Activated T-helper 2 cell treated with anti-CD3 and anti-CD28 coated beads, Interferon-gamma antibody, Interleukin-2, Interleukin-4, amounts not matched to agents 10 μg/mL and 5 μg/mL and 100 μg/mL, durations not matched to agents 14 hours and 24 hours and 36 hours (primary cell): Measurements from ENCODE around the gene MYRIP. TPM values are rescaled to one million over a fixed set of nuclear protein-coding genes. Genes with fewer than 3 reads are reported as not detected.
"Not testable (repeated sequence)": the region's sequence is repeated elsewhere in the genome, so short reads cannot be mapped to it uniquely, and the experiment has no call there.

Experiments used
- DNase-seq: peaks from one replicate; pipeline ENCODE4 v3.0.0; 2021; ENCODE audit warnings: low spot score
- H3K27ac Mint-ChIP-seq: one replicate; pipeline ENCODE4 v1.8.0; 2021; ENCODE audit warnings: mixed read lengths
- H3K27me3 Mint-ChIP-seq: one replicate; pipeline ENCODE4 v1.8.0; 2021; ENCODE audit warnings: low read depth, mixed read lengths
- H3K36me3 Mint-ChIP-seq: one replicate; pipeline ENCODE4 v1.8.0; 2021; ENCODE audit warnings: low read depth, mixed read lengths
- H3K4me1 Mint-ChIP-seq: one replicate; pipeline ENCODE4 v1.8.0; 2021; ENCODE audit warnings: low read depth, mixed read lengths
- H3K4me3 Mint-ChIP-seq: one replicate; pipeline ENCODE4 v1.8.0; 2021; ENCODE audit warnings: low read depth, mild to moderate bottlenecking, moderate library complexity, mixed read lengths
- H3K9me3 Mint-ChIP-seq: one replicate; pipeline ENCODE4 v1.8.0; 2021; ENCODE audit warnings: mixed read lengths
- intact Hi-C: fragments of 100-400 bp; cut with micrococcal nuclease; formaldehyde crosslinking; loops from one replicate; pipeline ENCODE4 v1.15.1; 2023
- total RNA-seq: library from RNA; stranded (reverse); gene quantifications from 2 replicates; pipeline ENCODE4 v1.2.3, GENCODE V29; 2022

Gene MYRIP
- total RNA-seq, 1 donor from 2014 or later, result not detected

DNA sequence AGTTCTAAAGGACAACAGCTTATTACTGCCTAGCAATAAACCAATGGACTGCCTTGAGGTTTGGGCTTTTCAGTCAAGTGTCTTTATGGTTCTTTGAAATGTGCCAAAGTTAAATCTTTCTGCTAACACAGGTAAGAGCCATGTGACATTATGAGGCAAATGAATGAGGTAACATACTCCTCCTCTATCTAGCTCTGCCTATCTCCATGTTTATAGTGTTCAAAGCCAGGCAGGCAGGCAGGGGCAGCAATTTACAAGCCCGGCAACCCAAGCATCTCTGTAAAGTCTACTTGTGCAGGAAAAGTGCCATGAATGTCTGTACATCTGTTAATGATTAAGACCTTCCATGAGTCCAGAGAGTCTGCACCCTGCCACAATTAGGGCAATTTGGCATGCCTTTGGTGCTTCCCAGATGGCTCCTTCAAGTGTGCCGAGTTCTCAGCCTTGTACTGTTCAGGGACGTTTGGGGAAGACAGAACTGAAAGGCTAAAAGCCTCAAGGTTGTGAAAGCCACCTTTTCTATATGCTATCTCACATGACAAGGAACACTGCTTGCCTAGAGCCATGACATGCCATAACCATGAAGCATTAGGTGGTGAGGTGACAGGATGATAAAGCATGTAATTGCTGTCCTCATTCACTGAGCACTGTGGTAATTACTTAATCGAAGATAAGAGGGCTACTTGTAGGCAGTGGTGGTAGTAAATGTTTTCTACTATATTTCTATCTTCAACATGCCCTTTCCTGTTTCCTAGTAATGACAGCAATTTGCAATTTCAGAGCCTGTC is 458.7 kb downstream of the MYRIP start:
- intact Hi-C loops, result no loop called here
- peaks cover 6% of the 10 kb centered on the region for H3K27me3 Mint-ChIP-seq
- no peaks in the 10 kb centered on the region for H3K9me3 Mint-ChIP-seq
- H3K4me1 Mint-ChIP-seq, result no peaks in the 10 kb centered on the region
- DNase-seq, result no peak
- H3K27ac Mint-ChIP-seq, result no peak overlapping the region
- no peaks in the 10 kb centered on the region for H3K36me3 Mint-ChIP-seq
- H3K4me3 Mint-ChIP-seq, result no peak overlapping the region

DNA sequence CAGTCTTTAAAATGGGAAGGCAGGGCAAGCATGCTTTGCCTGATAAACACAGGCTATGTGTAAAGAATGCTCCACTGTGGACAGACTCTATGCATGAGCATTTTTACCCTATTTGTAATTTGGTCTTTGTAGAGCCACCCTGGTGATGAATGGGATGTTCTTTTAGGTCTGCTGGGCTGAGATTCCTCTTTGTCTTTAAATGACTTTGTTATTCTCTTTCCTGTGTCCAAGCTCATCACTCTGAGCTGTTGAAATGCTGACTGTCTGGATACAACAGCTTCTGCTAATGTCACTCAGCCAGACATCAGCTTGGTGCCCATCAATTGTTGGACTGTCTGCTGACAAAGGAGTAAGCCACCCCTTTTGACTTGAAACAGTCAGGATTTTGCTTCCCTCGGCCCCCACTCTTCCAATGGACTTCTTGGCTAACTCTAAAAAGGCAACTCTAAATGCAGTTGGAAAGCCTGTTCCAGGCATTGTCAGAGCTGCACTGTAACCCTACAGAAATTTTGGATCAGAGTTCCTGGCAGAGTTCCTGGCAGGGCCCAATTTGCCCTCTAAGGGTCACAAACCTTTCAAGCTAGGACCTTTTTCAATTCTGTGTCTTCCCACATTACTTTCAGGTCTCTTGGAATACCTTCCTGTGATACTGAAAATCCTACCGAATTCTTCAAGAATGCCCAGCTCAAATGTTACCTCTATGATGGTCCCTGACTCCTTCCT is 459.6 kb downstream of the MYRIP start:
- DNase-seq, result no peak
- H3K4me3 Mint-ChIP-seq, result no peak overlapping the region
- H3K36me3 Mint-ChIP-seq, result no peaks in the 10 kb centered on the region
- peaks cover 6% of the 10 kb centered on the region for H3K27me3 Mint-ChIP-seq
- H3K27ac Mint-ChIP-seq, result no peak overlapping the region
- H3K9me3 Mint-ChIP-seq, result no peaks in the 10 kb centered on the region
- H3K4me1 Mint-ChIP-seq, result no peaks in the 10 kb centered on the region
- intact Hi-C loops, result no loop called here

DNA sequence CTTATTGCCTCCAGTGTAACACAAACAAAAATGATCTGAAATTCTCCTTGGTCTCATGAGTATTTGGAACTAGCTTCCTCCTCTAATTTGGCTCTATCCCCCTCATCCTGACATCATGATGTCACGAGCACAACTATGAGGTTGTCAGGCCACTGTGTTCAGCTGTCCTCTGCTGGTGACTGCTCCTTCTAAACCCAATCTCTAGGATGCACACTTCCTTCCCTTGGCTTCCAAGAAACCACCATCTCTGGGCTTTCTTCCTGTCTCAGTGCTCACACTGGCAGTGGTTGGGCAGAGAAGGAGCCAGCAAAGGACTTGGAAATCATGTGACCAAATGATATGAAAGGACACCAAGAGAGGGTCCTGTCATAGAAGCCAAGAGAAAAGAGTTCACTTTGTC is 469.4 kb downstream of the MYRIP start:
- Mint-ChIP-seq H3K27ac (no peak overlapping the region), H3K27me3 (no peaks in the 10 kb centered on the region), H3K4me3 (no peak overlapping the region), H3K36me3 (no peaks in the 10 kb centered on the region), H3K9me3 (no peaks in the 10 kb centered on the region), H3K4me1 (no peaks in the 10 kb centered on the region)
- no peak for DNase-seq
- intact Hi-C loops, result no loop called here

DNA sequence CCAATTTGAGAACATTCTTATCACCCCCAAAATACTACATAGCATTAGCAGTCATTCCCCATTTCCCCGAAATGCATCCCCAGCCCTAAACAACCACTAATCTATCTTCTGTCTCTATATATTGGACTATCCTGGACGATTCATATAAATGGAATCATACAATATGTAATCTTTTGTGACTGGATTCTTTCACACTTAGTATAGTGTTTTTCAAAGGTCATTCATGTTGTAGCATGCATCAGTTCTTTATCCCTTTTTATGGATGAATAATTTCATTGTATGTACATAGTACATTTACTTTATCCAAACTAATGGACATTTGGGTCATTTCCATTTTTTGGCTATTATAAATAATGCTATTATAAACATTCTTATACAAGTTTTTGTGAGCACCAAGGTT is 472.6 kb downstream of the MYRIP start:
- Mint-ChIP-seq H3K27ac (no peak overlapping the region), H3K36me3 (no peaks in the 10 kb centered on the region), H3K9me3 (no peaks in the 10 kb centered on the region), H3K27me3 (peaks cover 5% of the 10 kb centered on the region), H3K4me1 (no peaks in the 10 kb centered on the region), H3K4me3 (no peak overlapping the region)
- no peak for DNase-seq
- intact Hi-C loops, result no loop called here

DNA sequence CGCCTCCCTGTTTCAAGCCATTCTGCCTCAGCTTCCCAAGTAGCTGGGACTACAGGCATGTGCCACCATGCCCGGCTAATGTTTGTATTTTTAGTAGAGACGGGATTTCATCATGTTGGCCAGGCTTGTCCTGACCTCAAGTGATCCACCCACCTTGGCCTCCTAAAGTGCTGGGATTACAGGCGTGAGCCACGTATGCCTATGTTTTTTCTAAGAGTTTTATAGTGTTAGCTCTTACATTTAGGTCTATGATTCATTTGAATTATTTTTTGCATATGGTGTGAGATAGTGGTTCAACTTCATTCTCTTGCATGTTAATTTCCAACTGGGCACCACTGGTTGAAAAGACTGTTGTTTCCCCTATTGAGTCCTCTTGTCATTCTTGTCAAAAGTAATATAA is 473.6 kb downstream of the MYRIP start:
- DNase-seq, intact Hi-C loops, H3K4me3 Mint-ChIP-seq, H3K9me3 Mint-ChIP-seq, H3K4me1 Mint-ChIP-seq, H3K36me3 Mint-ChIP-seq, H3K27ac Mint-ChIP-seq, H3K27me3 Mint-ChIP-seq: not testable (repeated sequence)

DNA sequence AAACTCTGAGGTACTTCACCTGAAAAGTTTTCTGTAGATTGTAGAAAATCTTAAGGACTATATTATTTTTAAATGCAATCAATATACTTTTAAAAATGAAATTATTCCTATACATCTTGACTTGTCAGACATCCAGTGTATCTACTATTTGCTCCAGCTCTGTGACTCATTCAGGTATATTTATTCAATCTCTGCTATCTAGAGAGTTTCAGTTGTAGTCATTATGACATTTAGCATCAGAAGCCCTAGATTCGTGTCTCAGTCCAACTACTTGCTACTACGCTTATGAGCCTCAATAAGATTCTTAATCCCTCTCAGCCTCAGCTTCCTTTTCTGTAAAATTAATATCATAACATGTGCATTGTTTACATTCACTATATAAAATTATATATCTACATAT is 477.8 kb downstream of the MYRIP start:
- H3K36me3 Mint-ChIP-seq, result peaks cover 3% of the 10 kb centered on the region
- no peaks in the 10 kb centered on the region for H3K4me1 Mint-ChIP-seq
- no peaks in the 10 kb centered on the region for H3K9me3 Mint-ChIP-seq
- H3K4me3 Mint-ChIP-seq, result no peak overlapping the region
- DNase-seq, result no peak
- intact Hi-C loops, result no loop called here
- H3K27ac Mint-ChIP-seq, result no peak overlapping the region
- H3K27me3 Mint-ChIP-seq, result peaks cover 5% of the 10 kb centered on the region

DNA sequence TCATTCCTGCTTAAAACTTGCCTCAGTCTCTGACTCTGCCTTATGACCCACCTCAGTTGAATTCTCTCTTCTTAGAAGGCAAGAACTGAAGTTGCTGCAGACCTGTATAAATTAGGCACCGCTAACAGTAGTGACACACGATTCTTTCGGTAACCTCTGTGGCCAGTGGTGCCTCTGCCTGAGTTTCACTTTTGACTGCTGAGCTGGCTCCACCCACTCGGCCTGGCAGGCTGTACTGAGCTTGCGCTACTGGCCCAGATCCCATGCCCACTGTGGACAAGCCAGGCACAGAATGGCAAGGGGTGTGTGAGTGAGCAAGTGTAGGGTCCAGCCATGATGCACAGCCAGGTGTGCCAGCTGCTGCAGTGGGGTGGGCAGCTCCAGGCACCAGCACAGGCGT is 481.0 kb downstream of the MYRIP start:
- H3K4me3 Mint-ChIP-seq, result no peak overlapping the region
- no peak for DNase-seq
- no peaks in the 10 kb centered on the region for H3K9me3 Mint-ChIP-seq
- peaks cover 3% of the 10 kb centered on the region for H3K36me3 Mint-ChIP-seq
- intact Hi-C loops, result no loop called here
- no peaks in the 10 kb centered on the region for H3K4me1 Mint-ChIP-seq
- H3K27ac Mint-ChIP-seq, result no peak overlapping the region
- H3K27me3 Mint-ChIP-seq, result peaks cover 3% of the 10 kb centered on the region

DNA sequence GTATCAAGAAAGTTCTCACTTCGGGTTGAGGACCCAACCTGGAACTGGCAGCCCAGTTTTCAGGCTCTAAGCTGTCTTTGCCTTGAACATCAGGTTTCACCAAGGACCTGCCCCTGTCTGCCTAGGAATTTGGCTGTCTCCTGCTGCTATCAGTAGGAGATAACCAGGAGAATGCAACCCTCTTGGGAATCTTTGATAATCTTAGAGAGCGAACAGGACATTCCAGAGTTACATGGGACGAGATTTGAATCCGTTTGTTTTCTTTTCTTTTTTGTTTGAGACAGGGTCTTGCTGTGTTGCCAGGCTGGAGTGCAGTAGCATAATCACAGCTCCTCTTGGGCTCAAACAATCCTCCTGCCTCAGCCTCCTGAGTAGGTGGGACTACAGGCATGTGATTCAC is 482.1 kb downstream of the MYRIP start:
- H3K4me1 Mint-ChIP-seq, result no peaks in the 10 kb centered on the region
- no peak overlapping the region for H3K27ac Mint-ChIP-seq

DNA sequence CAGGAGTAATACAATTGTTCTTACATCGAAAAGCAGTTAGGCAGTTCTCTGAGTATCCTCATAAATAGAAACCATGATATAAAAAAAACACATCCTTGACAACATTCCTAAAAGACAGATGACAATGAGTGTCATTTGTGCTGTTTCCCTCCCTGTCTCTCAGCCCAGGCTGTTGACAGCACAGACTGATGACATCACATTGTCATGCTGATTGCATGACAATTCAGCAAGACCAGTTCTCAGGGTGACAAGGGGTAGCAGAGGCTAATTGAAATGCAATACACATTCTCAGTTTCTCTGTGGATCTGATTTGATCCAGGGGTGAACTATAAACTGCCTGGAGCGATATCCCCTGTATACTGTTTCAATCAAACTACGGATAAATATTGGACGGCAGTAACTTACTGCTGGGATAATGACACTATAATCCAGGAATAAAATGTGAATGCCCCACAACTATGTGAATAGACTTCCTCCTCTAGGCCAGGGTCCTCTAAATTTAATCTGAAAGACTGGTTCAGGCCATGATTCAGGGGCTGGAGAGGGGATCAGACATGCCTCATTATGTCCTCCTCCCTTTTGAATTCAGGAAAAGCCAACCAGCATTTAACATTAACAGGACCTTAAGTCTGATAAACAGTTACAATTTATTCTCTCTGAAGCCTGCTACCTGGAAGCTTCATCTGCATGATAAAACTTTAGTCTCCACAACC is 483.4 kb downstream of the MYRIP start:
- H3K27me3 Mint-ChIP-seq, result no peaks in the 10 kb centered on the region
- intact Hi-C loops, result no loop called here
- H3K4me1 Mint-ChIP-seq, result no peaks in the 10 kb centered on the region

More for the DNA sequence above, 482.1 kb downstream of the MYRIP start:
- intact Hi-C loops, result no loop called here
- no peak for DNase-seq
- Mint-ChIP-seq H3K36me3 (peaks cover 3% of the 10 kb centered on the region), H3K9me3 (no peaks in the 10 kb centered on the region), H3K27me3 (no peaks in the 10 kb centered on the region), H3K4me3 (no peak overlapping the region)

DNA sequence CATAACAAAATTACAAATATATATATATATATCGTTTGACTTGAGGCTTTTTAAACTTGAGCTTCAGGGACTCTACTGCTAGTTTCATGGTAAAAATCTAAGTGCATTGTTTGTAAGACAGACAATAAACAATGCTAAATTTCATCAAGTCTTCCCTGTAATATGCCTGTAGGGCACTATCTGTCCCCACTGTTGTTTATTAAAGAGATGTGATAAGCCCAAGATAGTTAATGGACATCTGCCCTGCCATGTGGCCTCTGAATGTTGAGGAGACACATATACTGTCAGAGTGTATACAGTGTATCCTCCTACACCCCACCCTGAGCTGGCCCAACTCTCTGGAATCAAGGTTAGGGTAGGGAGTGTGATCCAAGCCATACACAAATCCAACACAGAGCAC is 485.0 kb downstream of the MYRIP start:
- no peak for DNase-seq
- intact Hi-C loops, result no loop called here
- H3K27ac Mint-ChIP-seq, result no peak overlapping the region
- H3K4me1 Mint-ChIP-seq, result no peaks in the 10 kb centered on the region
- H3K27me3 Mint-ChIP-seq, result no peaks in the 10 kb centered on the region
- H3K9me3 Mint-ChIP-seq, result no peaks in the 10 kb centered on the region
- H3K4me3 Mint-ChIP-seq, result no peak overlapping the region
- peaks cover 3% of the 10 kb centered on the region for H3K36me3 Mint-ChIP-seq

More for the DNA sequence above, 483.4 kb downstream of the MYRIP start:
- H3K36me3 Mint-ChIP-seq, result peaks cover 3% of the 10 kb centered on the region
- H3K4me3 Mint-ChIP-seq, result no peak overlapping the region
- DNase-seq, result no peak
- no peak overlapping the region for H3K27ac Mint-ChIP-seq
- no peaks in the 10 kb centered on the region for H3K9me3 Mint-ChIP-seq

DNA sequence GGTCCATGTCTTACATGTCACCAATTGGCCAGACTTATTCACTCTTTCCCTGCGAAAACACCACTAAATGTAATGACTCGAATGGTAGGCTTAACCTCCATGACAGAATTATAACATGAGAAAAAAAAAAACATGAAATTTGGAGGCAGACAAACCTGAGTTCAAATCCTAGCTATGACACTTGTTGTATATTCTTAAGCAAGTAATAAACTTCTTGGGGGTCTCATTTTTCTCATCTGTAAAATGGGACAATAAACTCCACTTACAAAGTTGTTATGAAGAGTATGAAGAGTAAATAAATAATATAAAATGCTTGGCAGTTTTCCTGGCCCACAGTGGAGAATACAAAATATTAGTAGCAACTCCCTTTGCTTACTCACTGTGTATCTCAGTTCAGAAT is 488.7 kb downstream of the MYRIP start:
- Mint-ChIP-seq H3K36me3 (no peaks in the 10 kb centered on the region), H3K9me3 (no peaks in the 10 kb centered on the region), H3K4me3 (no peak overlapping the region), H3K27ac (no peak overlapping the region), H3K27me3 (peaks cover 2% of the 10 kb centered on the region), H3K4me1 (no peaks in the 10 kb centered on the region)
- intact Hi-C loops, result no loop called here
- DNase-seq, result no peak

DNA sequence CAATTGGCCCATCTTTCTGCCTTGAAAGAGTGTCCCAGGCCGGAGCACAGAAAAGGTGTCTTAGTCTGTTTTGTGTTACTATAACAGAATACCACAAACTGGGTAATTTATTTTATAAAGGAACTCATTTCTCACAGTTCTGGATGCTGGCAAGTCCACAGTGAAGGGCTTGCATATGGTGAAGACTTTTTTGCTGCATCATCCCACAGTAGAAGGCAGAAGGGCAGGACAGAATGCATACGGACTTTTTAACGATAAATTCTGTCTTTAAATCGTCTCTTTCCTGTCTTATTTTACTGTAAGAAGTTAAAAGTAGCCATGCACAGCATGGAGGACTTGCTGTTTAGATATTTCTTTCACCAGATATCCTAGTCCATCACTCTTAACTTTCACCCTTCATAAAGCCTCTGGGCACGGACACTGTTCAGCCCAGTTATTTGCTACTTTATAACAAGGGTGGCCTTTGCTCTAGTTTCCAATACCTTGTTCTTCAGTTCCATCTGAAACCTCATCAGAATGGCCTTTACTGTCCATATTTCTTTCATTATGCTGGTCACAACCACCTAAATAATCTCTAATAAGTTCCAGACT is 489.8 kb downstream of the MYRIP start:
- intact Hi-C loops, result no loop called here
- no peak overlapping the region for H3K27ac Mint-ChIP-seq
- no peaks in the 10 kb centered on the region for H3K4me1 Mint-ChIP-seq
- H3K27me3 Mint-ChIP-seq, result peaks cover 2% of the 10 kb centered on the region
- H3K36me3 Mint-ChIP-seq, result no peaks in the 10 kb centered on the region
- H3K4me3 Mint-ChIP-seq, result no peak overlapping the region
- H3K9me3 Mint-ChIP-seq, result no peaks in the 10 kb centered on the region
- DNase-seq, result no peak
